Measurements from ENCODE around the gene PLD1.

The PLD1 gene

DNA sequence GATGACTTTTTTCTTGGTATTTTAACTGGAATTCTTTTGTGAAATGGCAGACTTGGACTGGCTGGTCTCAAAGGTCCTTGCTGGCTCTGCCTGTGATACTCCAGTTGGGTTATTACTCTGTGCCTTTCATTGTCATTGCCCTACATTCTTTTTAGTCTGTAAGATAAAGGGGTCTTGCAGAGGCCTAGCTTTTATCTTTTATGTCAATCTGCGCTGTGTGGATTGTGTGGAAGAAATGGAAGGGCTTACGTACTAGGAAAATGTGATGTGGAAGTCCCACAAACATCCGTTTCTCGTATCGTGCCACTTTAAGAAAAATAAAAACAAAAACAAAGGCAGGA is 24.1 kb upstream of the PLD1 start:
- no peaks in the 10 kb centered on the region for H4K20me1 ChIP-seq (ENCODE audit: control insufficient read depth, insufficient read depth, low read depth, low read length)
- H3K9me2 ChIP-seq (replicated peaks; ENCODE audit: control insufficient read depth, low read length), result no peaks in the 10 kb centered on the region
- no peaks in the 10 kb centered on the region for H3K36me3 ChIP-seq (ENCODE audit: control insufficient read depth, low read length)
- H3K4me2 ChIP-seq (ENCODE audit: low read length), result no peak overlapping the region
- no peaks in the 10 kb centered on the region for H3K9me3 ChIP-seq (ENCODE audit: control insufficient read depth, insufficient read depth, low read length)
- H3F3A ChIP-seq (ENCODE audit: control insufficient read depth, insufficient read depth), result no peaks in the 10 kb centered on the region
- no peak overlapping the region for H3K27ac ChIP-seq (ENCODE audit: low read depth, low read length)
- H3K4me3 ChIP-seq (ENCODE audit: low read length), result no peak overlapping the region
- no peaks in the 10 kb centered on the region for H3K27me3 ChIP-seq (ENCODE audit: control insufficient read depth, low read length)
- no peaks in the 10 kb centered on the region for H3K79me2 ChIP-seq (ENCODE audit: control insufficient read depth, low read length)
- no peaks in the 10 kb centered on the region for H3K4me1 ChIP-seq (ENCODE audit: control insufficient read depth, low read length)
- TF ChIP-seq, protein P1, sequence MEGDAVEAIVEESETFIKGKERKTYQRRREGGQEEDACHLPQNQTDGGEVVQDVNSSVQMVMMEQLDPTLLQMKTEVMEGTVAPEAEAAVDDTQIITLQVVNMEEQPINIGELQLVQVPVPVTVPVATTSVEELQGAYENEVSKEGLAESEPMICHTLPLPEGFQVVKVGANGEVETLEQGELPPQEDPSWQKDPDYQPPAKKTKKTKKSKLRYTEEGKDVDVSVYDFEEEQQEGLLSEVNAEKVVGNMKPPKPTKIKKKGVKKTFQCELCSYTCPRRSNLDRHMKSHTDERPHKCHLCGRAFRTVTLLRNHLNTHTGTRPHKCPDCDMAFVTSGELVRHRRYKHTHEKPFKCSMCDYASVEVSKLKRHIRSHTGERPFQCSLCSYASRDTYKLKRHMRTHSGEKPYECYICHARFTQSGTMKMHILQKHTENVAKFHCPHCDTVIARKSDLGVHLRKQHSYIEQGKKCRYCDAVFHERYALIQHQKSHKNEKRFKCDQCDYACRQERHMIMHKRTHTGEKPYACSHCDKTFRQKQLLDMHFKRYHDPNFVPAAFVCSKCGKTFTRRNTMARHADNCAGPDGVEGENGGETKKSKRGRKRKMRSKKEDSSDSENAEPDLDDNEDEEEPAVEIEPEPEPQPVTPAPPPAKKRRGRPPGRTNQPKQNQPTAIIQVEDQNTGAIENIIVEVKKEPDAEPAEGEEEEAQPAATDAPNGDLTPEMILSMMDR (IDR thresholded peaks at IDR 0.05; ENCODE audit: low read depth, low read length, poor library complexity, severe bottlenecking), result no peak
- no peak for TF ChIP-seq EZH2phosphoT487 (IDR thresholded peaks at IDR 0.05; ENCODE audit: borderline replicate concordance, low read length)

DNA sequence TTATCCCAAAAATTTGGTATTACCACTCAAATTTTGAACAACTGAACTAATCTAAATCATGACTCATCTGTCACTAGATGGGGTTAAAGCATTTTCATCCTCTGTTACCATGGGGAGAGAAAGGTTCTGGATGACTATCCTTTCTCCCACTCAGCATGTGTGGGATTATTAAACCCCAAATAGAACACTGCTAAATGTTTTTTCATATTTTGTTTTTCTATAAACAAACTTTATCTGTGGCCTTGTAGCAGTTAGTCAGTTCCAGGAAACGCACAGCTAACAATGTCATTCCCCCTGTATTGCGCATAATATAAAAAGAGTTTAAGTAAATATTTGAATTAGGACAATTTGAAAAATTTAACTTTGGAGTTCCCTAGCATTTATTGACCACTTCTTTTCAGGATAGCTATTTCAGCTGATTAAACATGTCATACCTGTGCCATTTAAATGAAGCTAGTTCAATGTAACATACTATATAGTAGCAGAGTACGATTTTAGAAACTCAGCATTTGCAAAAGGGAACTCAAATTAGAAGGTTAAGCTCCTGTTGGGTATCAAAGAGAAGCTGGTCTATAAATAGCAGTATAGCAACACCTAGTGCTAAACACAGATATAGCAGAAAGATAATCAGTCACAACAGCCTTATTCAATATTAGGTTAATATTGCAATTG is 23.6 kb upstream of the PLD1 start:
- Histone ChIP-seq H3K4me1 (ENCODE audit: control insufficient read depth, low read length) (no peaks in the 10 kb centered on the region), H3K9me2 (replicated peaks; ENCODE audit: control insufficient read depth, low read length) (no peaks in the 10 kb centered on the region), H3K4me3 (ENCODE audit: low read length) (no peak overlapping the region), H3K9me3 (ENCODE audit: control insufficient read depth, insufficient read depth, low read length) (no peaks in the 10 kb centered on the region), H3F3A (ENCODE audit: control insufficient read depth, insufficient read depth) (no peaks in the 10 kb centered on the region), H3K79me2 (ENCODE audit: control insufficient read depth, low read length) (no peaks in the 10 kb centered on the region), H3K27me3 (ENCODE audit: control insufficient read depth, low read length) (no peaks in the 10 kb centered on the region), H4K20me1 (ENCODE audit: control insufficient read depth, insufficient read depth, low read depth, low read length) (no peaks in the 10 kb centered on the region), H3K4me2 (ENCODE audit: low read length) (no peak overlapping the region), H3K36me3 (ENCODE audit: control insufficient read depth, low read length) (no peaks in the 10 kb centered on the region), H3K27ac (ENCODE audit: low read depth, low read length) (no peak overlapping the region)
- no peak for TF ChIP-seq EZH2phosphoT487 (IDR thresholded peaks at IDR 0.05; ENCODE audit: borderline replicate concordance, low read length)
- TF ChIP-seq, protein P1 (IDR thresholded peaks at IDR 0.05; ENCODE audit: low read depth, low read length, poor library complexity, severe bottlenecking), result no peak

DNA sequence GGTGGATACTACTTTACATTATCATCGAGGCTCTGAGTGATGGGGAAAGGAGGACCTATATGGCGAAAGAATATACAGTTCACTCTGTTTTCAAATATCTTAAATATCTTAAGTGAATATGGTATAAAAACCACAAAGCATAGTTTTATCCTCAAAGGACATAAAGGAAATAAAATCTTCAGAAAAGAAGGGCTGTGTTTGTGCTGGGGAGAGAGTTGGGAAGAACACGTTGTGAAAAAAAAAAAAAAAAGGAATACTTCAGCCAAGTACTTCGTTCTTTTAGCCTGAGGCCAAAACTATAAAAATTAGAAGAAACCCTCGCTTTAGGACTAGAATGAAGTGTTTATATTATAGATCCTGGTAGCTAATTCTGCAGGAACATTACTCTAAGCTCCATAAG is 22.7 kb upstream of the PLD1 start:
- Histone ChIP-seq H3K4me1 (ENCODE audit: control insufficient read depth, low read length) (no peaks in the 10 kb centered on the region), H3K36me3 (ENCODE audit: control insufficient read depth, low read length) (no peaks in the 10 kb centered on the region), H3K4me3 (ENCODE audit: low read length) (no peak overlapping the region), H4K20me1 (ENCODE audit: control insufficient read depth, insufficient read depth, low read depth, low read length) (no peaks in the 10 kb centered on the region), H3K79me2 (ENCODE audit: control insufficient read depth, low read length) (no peaks in the 10 kb centered on the region), H3K9me2 (replicated peaks; ENCODE audit: control insufficient read depth, low read length) (no peaks in the 10 kb centered on the region), H3F3A (ENCODE audit: control insufficient read depth, insufficient read depth) (no peaks in the 10 kb centered on the region), H3K9me3 (ENCODE audit: control insufficient read depth, insufficient read depth, low read length) (no peaks in the 10 kb centered on the region), H3K27ac (ENCODE audit: low read depth, low read length) (no peak overlapping the region), H3K27me3 (ENCODE audit: control insufficient read depth, low read length) (no peaks in the 10 kb centered on the region), H3K4me2 (ENCODE audit: low read length) (no peak overlapping the region)
- no peak for TF ChIP-seq EZH2phosphoT487 (IDR thresholded peaks at IDR 0.05; ENCODE audit: borderline replicate concordance, low read length)
- TF ChIP-seq, protein P1 (IDR thresholded peaks at IDR 0.05; ENCODE audit: low read depth, low read length, poor library complexity, severe bottlenecking), result no peak
